ENCODE results near the gene PRM1.
"Not testable (repeated sequence)": the region's sequence is repeated elsewhere in the genome, so short reads cannot be mapped to it uniquely, and the experiment has no call there.

PRM1 gene

GRCh38 chr16:11313493-11314308, 32.6 kb upstream of the PRM1 start:
- DNase-seq: no peak

GRCh38 chr16:11312718-11313492, 31.8 kb upstream of the PRM1 start:
- DNase-seq: no peak

DNA sequence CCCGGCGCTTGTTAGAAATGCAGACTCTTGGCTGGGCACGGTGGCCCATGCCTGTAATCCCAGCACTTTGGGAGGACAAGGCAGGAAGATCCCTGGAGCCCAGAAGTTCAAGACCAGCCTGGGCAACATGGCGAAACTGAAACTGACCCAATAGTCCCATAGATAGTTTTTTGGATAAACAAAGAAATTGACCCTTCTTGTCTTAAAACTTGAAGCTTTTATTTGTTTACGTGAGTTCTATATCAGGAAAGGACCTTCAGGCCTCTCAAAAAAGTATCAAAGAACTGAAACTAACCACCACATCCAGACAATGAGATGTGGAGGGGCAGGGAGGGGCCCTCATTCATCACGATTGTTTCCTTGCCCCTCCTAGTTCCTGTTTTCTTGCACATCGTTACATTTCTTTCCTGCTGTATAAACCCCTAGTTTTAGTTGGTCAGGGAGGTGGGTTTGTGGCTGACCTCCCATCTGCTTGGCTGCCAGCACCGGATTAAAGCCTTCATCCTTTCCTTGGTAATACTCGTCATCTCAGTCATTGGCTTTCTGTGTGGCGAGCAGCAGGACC, 29.9 kb upstream of the PRM1 start:
- DNase-seq: no peak

DNA sequence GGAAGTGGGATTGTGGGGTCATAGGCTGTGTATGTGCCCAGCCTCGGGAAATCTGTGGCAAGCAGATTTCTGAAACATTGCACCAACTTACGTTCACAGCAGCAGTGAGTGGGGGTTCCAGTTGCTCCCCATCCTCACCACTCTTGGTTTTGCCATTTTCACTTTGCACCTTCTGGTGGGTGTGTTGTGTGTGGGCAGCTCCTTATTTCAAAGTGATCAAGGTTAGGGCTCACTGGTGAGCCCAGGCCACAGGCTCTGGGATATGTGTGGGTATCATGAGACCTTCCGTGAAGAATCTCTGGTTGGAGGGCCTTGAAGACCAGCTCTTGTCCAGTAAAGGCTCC, 29.5 kb upstream of the PRM1 start:
- no peak for DNase-seq

DNA sequence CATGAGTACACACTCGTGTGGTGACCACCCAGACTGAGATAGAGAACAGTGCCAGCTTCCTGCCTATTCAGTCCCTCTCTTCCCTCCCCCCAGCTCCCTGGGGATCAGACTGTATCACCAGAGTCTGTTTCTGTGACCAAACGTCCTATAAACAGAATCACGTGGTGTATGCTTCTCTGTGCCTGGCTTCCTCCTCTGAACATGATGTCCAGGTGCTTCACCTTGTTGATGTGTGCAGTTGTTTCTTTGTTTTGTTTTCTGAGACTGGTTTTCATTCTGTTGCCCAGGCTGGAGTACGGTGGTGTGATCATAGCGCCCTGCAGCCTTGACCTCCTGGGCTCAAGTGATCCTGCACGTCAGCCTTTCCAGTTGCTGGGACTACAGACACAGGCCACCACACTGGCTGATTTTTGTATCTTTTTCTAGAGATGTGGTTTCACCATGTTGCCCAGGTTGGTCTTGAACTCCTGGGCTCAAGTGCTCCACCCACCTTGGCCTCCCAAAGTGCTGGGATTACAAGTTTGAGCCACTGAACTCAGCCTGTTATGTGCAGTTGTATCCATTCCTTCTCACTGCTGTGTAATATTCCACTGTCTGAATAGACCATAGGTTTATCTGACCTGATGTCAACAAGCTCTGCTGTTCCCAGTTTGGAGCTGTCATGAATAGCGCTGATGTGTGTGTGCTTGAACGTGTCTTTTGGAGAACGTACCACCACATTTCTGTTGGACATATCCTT, 28.9 kb upstream of the PRM1 start:
- no peak for DNase-seq

GRCh38 chr16:11308493-11309283, 27.6 kb upstream of the PRM1 start:
- DNase-seq: no peak

DNA sequence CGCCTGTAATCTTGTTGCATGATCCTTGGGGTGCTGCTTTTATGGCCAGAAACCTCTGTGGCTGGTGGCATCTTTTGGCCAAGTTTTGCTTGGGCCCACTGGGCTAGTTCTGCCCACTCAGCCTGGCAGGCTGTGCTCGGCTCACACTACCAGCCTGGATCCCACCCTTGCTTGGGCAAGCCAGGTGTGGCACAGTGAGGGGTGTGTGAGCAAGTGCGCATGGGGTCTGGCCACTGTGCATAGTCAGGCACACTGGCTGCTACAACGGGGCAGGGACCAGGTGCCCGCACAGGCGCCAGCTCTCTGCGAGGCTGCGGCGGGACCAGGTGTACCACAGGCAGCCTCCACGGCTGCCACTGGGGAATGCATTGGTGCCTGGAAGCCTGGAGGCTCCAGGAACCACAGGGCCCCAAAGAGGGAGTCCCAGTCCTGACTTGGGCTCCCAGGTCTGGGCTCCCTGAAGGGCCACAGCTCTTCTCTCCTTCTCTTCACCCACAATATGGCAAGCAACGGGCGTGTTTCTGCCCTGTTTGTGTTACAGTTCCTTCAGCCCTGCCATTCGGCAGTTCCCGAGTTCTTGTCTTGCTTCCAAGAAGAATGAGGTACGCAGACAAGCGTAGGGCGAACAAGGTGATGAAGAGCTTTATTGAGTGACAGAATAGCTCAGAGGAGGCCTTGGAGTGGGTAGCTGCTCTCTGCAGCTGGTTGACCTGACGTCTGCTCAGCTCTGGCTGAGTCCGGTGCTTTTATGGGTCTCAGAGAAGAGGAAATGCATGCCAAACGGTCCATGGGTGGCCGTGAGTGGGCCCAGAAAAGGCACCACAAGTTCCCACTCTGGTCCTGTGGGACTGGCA, 26.7 kb upstream of the PRM1 start:
- no peak for DNase-seq

GRCh38 chr16:11306997-11307638, 26.0 kb upstream of the PRM1 start:
- DNase-seq: no peak

- DNase-seq: no peak
Observed at GRCh38 chr16:11306381-11306780, 25.3 kb upstream of the PRM1 start.

- DNase-seq: no peak
Observed at GRCh38 chr16:11303405-11304138, 22.4 kb upstream of the PRM1 start.

- DNase-seq: peak; percentile 4
Observed at GRCh38 chr16:11302977-11303376, 21.8 kb upstream of the PRM1 start.

- DNase-seq: no peak
Observed at GRCh38 chr16:11301645-11302501, 20.7 kb upstream of the PRM1 start.

- DNase-seq: no peak
Observed at GRCh38 chr16:11300560-11300892, 19.4 kb upstream of the PRM1 start.

DNA sequence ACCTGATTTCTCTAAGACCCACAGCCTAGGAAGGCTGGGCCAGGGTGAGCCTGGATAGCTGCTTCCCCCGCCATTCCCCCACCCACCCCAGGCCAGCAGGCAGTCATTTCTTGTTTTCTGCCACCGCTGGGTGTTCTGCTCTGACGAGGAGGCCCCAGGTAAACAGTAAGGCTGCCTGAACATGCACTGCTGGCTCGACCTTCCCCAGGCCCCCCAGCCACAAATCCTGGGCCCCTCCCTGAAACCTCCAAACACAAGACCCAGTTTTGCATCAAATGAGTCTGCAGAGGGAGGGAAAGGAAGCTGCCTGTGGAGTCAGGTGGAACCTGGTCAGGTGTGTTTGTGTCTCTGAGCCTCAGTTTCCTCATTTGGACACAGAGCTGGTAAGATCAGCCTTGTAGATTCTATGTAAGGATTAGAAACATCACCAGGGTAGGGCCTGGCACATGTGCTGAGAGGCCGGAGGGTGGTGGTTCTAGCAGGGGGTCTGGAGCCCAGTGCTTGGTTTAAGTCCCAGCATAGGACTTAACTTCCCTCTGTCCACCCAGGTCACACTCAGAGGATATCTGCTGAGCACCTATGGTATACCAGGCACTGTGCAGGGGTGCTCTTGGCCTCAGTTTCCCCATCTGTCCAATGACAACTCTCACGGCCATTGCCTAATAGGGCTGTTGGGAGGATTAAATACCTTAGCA, 18.9 kb upstream of the PRM1 start:
- no peak for DNase-seq

- not testable (repeated sequence) for DNase-seq
Observed at GRCh38 chr16:11298950-11299547, 17.9 kb upstream of the PRM1 start.

DNA sequence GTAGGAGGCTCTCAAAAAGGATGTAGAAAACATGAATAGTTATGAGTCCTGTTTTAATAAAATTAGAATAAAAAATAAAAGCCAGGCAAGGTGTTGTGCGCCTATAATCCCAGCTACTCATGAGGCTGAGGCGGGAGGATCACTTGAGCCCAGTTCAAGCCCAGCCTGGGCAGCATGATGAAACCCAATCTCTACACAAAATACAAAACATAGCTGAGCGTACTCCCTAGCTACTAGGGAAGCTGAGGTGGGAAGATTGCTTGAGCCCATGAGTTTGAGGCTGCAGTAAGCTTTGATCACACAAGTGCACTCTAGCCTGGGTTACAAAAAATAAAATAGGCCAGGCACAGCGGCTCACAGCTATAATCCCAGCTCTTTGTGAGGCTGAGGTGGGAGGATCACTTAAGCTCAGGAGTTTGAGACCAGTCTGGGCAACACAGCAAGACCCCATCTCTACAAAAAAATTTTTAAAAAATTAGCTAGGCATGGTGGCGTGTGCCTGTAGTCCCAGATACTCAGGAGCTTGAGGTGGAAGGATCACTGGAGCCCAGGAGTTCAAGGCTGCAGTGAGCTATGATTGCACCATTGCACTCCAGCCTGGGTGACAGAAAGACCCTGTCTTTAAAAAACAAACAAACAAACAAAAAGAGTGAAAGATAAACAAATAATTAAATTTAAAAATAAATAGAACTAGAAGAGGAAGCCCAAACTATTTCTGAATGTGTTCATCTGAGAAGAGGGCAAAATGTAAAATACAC, 17.2 kb upstream of the PRM1 start:
- no peak for DNase-seq

DNA sequence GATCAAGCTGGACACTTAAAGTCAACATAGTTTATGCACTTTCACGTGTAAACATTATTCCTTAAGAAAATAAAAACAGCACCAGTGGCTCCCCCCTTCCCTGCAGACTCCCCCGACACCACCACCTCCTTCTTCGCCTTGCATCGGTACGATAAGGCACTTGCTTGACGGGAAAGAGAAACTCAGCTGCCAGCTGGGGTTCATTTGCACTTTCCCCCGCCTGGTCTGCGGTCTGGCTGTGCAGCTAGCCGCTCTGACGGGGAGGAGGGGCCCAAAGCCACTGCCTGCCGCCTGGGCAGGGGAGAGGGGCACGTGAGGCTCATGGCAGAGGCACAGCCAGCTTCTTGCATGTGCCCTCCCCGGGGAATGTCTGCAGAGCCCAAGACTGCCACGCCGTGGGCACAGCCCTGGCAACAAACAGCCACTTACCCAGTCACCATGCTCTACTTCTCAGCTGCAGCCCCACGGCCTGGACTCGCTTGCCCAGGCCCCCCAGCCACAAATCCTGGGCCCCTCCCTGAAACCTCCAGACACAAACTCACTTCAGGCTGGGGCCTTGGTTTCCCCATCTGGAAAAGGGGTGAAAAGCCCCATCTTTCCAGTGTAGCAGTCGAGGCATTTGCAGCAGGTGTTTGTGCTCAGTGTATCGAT, 16.5 kb upstream of the PRM1 start:
- DNase-seq: no peak
